ENCODE results near the gene PODNL1.
"Not testable (repeated sequence)": the region's sequence is repeated elsewhere in the genome, so short reads cannot be mapped to it uniquely, and the experiment has no call there.

Gene PODNL1

GRCh38 chr19:13938301-13939064 is at the start of gene PODNL1:
TSS of gene PODNL1 (minus strand) at chr19:13938417. CDS start at chr19:13938181, 236 bp downstream.
- DNase-seq, result no peak

- DNase-seq, result peak; percentile 37
Measured at GRCh38 chr19:13987101-13987890, 49.1 kb upstream of the PODNL1 start.

- peak; percentile 99 for DNase-seq
Measured at GRCh38 chr19:13986348-13986904, 48.2 kb upstream of the PODNL1 start.

GRCh38 chr19:13985771-13986347 is 47.6 kb upstream of the PODNL1 start:
- no peak for DNase-seq

- DNase-seq, result peak; percentile 56
Measured at GRCh38 chr19:13984875-13985741, 46.9 kb upstream of the PODNL1 start.

- no peak for DNase-seq
Measured at GRCh38 chr19:13984186-13984585, 46.0 kb upstream of the PODNL1 start.

- DNase-seq, result peak; percentile 53
Measured at GRCh38 chr19:13983213-13983889, 45.1 kb upstream of the PODNL1 start.

- no peak for DNase-seq
Measured at GRCh38 chr19:13982773-13983172, 44.6 kb upstream of the PODNL1 start.

GRCh38 chr19:13981988-13982501 is 43.8 kb upstream of the PODNL1 start:
- no peak for DNase-seq

GRCh38 chr19:13981467-13981866 is 43.2 kb upstream of the PODNL1 start:
- DNase-seq, result no peak

GRCh38 chr19:13981021-13981420 is 42.8 kb upstream of the PODNL1 start:
- no peak for DNase-seq

- no peak for DNase-seq
Measured at GRCh38 chr19:13980340-13980739, 42.1 kb upstream of the PODNL1 start.

- no peak for DNase-seq
Measured at GRCh38 chr19:13979686-13980085, 41.5 kb upstream of the PODNL1 start.

- DNase-seq, result no peak
Measured at GRCh38 chr19:13979244-13979615, 41.0 kb upstream of the PODNL1 start.

GRCh38 chr19:13978351-13979243 is 40.4 kb upstream of the PODNL1 start:
- peak; percentile 61 for DNase-seq

- DNase-seq, result no peak
Measured at GRCh38 chr19:13977803-13978202, 39.6 kb upstream of the PODNL1 start.

- DNase-seq, result no peak
Measured at GRCh38 chr19:13976446-13976845, 38.2 kb upstream of the PODNL1 start.

- no peak for DNase-seq
Measured at GRCh38 chr19:13975870-13976269, 37.7 kb upstream of the PODNL1 start.

GRCh38 chr19:13974073-13974472 is 35.9 kb upstream of the PODNL1 start:
- peak; percentile 40 for DNase-seq

- not testable (repeated sequence) for DNase-seq
Measured at GRCh38 chr19:13973479-13973878, 35.3 kb upstream of the PODNL1 start.

Data from CD4-positive, alpha-beta T cell treated with Interleukin-15 for 1 hour (primary cell).